ENCODE results near the gene NKIRAS1.

NKIRAS1 gene

DNA sequence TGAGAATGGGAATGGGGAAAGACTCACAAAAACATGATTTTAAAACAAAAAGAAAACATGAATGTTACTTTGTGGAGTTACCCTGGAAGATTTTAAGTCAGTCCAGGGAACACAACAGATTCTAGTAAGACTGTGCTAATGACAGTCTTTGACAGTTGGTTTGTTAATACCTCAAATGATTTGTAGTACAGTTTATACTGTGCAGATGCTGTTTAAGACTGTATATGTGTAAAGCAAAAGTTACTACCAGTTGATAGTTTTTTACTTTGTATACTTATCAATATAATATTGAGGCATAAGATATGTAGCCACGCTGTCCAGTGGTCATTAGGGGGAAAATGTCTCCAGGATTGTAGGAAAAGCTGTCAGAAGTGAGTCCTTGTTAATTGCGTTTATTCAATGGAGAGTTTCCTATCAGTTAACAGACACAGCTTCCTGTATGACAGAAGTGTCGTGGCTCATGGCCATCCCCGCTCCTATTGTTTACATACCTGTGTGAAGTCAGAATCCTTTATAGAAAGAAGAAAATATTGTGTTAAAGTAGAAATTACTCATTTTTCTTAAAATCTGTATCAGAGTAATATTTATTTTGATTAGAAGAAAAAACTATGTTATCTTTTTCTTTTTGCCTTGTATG lies 36.0 kb downstream of the NKIRAS1 start:
- H3K27me3 ChIP-seq (ENCODE audit: control insufficient read depth, insufficient read depth, low read length) = no peaks in the 10 kb centered on the region
- no peak overlapping the region for H3K27ac ChIP-seq
- H2AFZ ChIP-seq = no peak overlapping the region
- H3K79me2 ChIP-seq = peaks cover 10% of the 10 kb centered on the region
- H3K4me1 ChIP-seq = peaks cover 7% of the 10 kb centered on the region
- no peak overlapping the region for H3K4me3 ChIP-seq (ENCODE audit: low read depth, low read length)
- no peaks in the 10 kb centered on the region for H3K36me3 ChIP-seq (ENCODE audit: control insufficient read depth, insufficient read depth, low read length)
- TF ChIP-seq, protein P1, sequence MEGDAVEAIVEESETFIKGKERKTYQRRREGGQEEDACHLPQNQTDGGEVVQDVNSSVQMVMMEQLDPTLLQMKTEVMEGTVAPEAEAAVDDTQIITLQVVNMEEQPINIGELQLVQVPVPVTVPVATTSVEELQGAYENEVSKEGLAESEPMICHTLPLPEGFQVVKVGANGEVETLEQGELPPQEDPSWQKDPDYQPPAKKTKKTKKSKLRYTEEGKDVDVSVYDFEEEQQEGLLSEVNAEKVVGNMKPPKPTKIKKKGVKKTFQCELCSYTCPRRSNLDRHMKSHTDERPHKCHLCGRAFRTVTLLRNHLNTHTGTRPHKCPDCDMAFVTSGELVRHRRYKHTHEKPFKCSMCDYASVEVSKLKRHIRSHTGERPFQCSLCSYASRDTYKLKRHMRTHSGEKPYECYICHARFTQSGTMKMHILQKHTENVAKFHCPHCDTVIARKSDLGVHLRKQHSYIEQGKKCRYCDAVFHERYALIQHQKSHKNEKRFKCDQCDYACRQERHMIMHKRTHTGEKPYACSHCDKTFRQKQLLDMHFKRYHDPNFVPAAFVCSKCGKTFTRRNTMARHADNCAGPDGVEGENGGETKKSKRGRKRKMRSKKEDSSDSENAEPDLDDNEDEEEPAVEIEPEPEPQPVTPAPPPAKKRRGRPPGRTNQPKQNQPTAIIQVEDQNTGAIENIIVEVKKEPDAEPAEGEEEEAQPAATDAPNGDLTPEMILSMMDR (IDR thresholded peaks at IDR 0.05) = no peak
- no peak overlapping the region for H3K9ac ChIP-seq
- H3K9me3 ChIP-seq (ENCODE audit: control insufficient read depth, low read length) = no peaks in the 10 kb centered on the region
- H3K4me2 ChIP-seq (ENCODE audit: low read length) = no peak overlapping the region

DNA sequence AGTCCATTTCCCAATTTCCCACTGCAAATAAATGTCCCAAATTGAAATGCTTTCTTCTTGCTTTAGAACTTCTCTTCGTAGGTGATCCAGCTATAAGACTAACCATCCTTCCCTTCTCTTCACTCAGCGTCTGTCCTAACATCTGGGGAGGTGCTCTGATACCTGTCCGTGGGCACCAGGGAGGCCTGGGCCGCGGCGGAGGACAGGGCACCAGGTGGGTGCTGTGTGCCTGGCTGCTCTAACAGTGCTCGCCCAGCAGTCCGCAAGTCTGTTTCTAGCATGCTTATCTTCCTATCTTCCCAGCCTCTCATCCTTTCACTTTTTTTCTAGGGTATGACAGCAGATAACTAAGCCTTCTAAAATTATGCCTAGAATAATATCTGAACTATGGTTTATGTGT lies 37.3 kb downstream of the NKIRAS1 start:
- Histone ChIP-seq H3K36me3 (ENCODE audit: control insufficient read depth, insufficient read depth, low read length) (no peaks in the 10 kb centered on the region), H3K9ac (no peak overlapping the region), H3K4me3 (ENCODE audit: low read depth, low read length) (no peak overlapping the region), H3K9me3 (ENCODE audit: control insufficient read depth, low read length) (no peaks in the 10 kb centered on the region), H2AFZ (no peak overlapping the region), H3K4me2 (ENCODE audit: low read length) (no peak overlapping the region), H3K79me2 (peaks cover 21% of the 10 kb centered on the region), H3K27ac (no peak overlapping the region), H3K4me1 (peaks cover 7% of the 10 kb centered on the region), H3K27me3 (ENCODE audit: control insufficient read depth, insufficient read depth, low read length) (no peaks in the 10 kb centered on the region)
- TF ChIP-seq, protein P1 (IDR thresholded peaks at IDR 0.05) = no peak

DNA sequence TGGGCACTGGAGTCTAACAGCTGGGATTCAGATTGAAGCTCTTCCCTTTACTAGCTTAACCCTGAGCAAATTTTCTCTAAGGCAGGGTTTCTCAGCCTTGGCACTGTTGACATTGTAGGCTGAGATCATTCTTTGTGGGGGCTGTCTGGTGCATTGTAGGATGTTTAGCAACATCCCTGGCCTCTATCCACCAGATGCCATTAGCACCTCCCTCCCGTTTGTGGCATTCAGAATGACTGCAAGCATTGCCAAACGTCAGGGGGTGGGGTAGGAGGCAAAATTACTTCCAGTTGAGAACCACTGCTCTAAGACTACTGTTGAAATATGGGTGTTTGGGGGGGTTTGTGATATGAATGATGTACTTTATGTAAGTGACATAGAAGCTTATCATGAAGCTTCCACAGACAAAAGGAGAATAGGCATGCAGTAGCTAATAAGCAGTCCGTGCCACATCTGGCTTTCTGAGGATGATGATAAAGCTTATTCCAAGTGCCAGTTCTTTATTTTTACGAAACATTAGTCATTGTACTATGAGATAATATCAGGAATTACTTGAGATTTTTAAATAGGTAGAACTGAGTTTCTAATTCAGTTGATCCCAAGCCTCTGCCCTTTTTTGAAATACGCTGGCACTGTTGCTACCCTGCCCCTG lies 39.3 kb downstream of the NKIRAS1 start:
- TF ChIP-seq, protein P1 (IDR thresholded peaks at IDR 0.05) = no peak
- Histone ChIP-seq H2AFZ (no peak overlapping the region), H3K4me2 (ENCODE audit: low read length) (no peak overlapping the region), H3K9me3 (ENCODE audit: control insufficient read depth, low read length) (no peaks in the 10 kb centered on the region), H3K79me2 (peaks cover 23% of the 10 kb centered on the region), H3K27ac (no peak overlapping the region), H3K4me3 (ENCODE audit: low read depth, low read length) (no peak overlapping the region), H3K4me1 (peaks cover 7% of the 10 kb centered on the region), H3K27me3 (ENCODE audit: control insufficient read depth, insufficient read depth, low read length) (no peaks in the 10 kb centered on the region), H3K9ac (no peak overlapping the region), H3K36me3 (ENCODE audit: control insufficient read depth, insufficient read depth, low read length) (no peaks in the 10 kb centered on the region)

DNA sequence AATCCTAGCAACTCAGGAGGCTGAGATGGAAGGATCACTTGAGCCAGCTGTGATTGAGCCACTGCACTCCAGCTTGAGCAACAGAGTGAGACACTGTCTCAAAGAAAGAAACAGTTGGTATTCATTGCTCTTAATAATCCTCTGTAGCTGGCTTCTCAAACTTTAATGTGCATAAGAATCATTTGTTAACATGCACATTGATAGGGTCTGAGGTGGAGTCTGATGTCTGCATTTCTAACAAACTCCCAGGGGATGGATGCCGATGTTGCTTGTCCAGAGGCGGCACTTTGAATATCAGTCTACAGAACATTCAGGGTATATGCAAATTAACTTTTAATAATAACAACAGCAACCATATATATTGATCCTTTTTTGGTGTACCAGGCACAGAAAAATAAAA lies 39.9 kb downstream of the NKIRAS1 start:
- H3K4me1 ChIP-seq = peaks cover 7% of the 10 kb centered on the region
- no peaks in the 10 kb centered on the region for H3K36me3 ChIP-seq (ENCODE audit: control insufficient read depth, insufficient read depth, low read length)
- no peak overlapping the region for H3K4me2 ChIP-seq (ENCODE audit: low read length)
- no peaks in the 10 kb centered on the region for H3K9me3 ChIP-seq (ENCODE audit: control insufficient read depth, low read length)
- TF ChIP-seq, protein P1 (IDR thresholded peaks at IDR 0.05) = no peak
- H3K4me3 ChIP-seq (ENCODE audit: low read depth, low read length) = no peak overlapping the region
- no peak overlapping the region for H2AFZ ChIP-seq
- H3K27me3 ChIP-seq (ENCODE audit: control insufficient read depth, insufficient read depth, low read length) = no peaks in the 10 kb centered on the region
- no peak overlapping the region for H3K9ac ChIP-seq
- H3K79me2 ChIP-seq = peaks cover 23% of the 10 kb centered on the region
- H3K27ac ChIP-seq = no peak overlapping the region
